CD14-positive monocyte (primary cell): ENCODE data around the gene AQP12B. TPM values are rescaled to one million over a fixed set of nuclear protein-coding genes. Genes with fewer than 3 reads are reported as not detected.

Experiments
- DNase-seq, 3 donors: peaks; one replicate each; pipeline ENCODE4 v3.0.0-alpha.2; 2011 to 2022
- H2AFZ ChIP-seq: 2 replicates; pipeline ENCODE4 v1.6.0; 2012; ENCODE audit warnings: mild to moderate bottlenecking, low read depth, low read length, inconsistent platforms; ENCODE audit not compliant: insufficient read depth, poor library complexity, severe bottlenecking
- H3K27ac ChIP-seq, 2 donors: 1 replicate in 1 of 2; 2 replicates in 1 of 2; pipeline ENCODE4 v1.5.1; 2012 to 2013; ENCODE audit warnings: low read length in 2 of 2, control low read depth in 1 of 2, inconsistent platforms in 1 of 2, low read depth in 1 of 2, mild to moderate bottlenecking in 1 of 2
- H3K27me3 ChIP-seq, 2 donors: one replicate each; pipeline versions ENCODE4 v1.6.0 to v1.6.1; 2011 to 2013; ENCODE audit warnings: low read length in 2 of 2; ENCODE audit not compliant: control insufficient read depth in 2 of 2, insufficient read depth in 2 of 2
- H3K36me3 ChIP-seq, 2 donors: replicated peaks in 1 of 2; 1 replicate in 1 of 2; 2 replicates in 1 of 2; pipeline versions ENCODE4 v1.5.1 to v1.6.1; 2012 to 2013; ENCODE audit warnings: low read length in 2 of 2, control low read depth in 1 of 2, inconsistent platforms in 1 of 2, mild to moderate bottlenecking in 1 of 2; ENCODE audit not compliant: insufficient read depth in 2 of 2, control insufficient read depth in 1 of 2
- H3K4me1 ChIP-seq, 2 donors: 1 replicate in 1 of 2; 2 replicates in 1 of 2; pipeline versions ENCODE4 v1.5.1 to v1.6.1; 2012 to 2013; ENCODE audit warnings: low read length in 2 of 2, control low read depth in 1 of 2, inconsistent platforms in 1 of 2, mild to moderate bottlenecking in 1 of 2, moderate library complexity in 1 of 2; ENCODE audit not compliant: insufficient read depth in 2 of 2, control insufficient read depth in 1 of 2
- H3K4me2 ChIP-seq: replicated peaks from 2 replicates; pipeline ENCODE3; 2012; ENCODE audit warnings: low read length, moderate library complexity, mild to moderate bottlenecking; ENCODE audit not compliant: poor library complexity, severe bottlenecking; ENCODE audit errors: extremely low read depth
- H3K4me3 ChIP-seq, 3 experiments: fragments of 200-600 bp in 1 of 3; sonication (generic) in 1 of 3; replicated peaks in 1 of 3; 1 replicate in 2 of 3; 2 replicates in 1 of 3; pipeline ENCODE4 v1.5.1; 2011 to 2013; ENCODE audit warnings: low read length in 3 of 3, mild to moderate bottlenecking in 3 of 3, control low read depth in 2 of 3, low read depth in 2 of 3, inconsistent platforms in 1 of 3, moderate library complexity in 1 of 3
- H3K79me2 ChIP-seq: 2 replicates; pipeline ENCODE4 v1.6.0; 2012; ENCODE audit warnings: mild to moderate bottlenecking, control low read depth, inconsistent platforms, low read length, moderate library complexity; ENCODE audit not compliant: insufficient read depth
- H3K9ac ChIP-seq: 2 replicates; pipeline ENCODE4 v1.6.0; 2017; ENCODE audit warnings: low read length, mild to moderate bottlenecking; ENCODE audit not compliant: insufficient read depth, poor library complexity, severe bottlenecking
- H3K9me3 ChIP-seq, 2 donors: replicated peaks in 1 of 2; 1 replicate in 1 of 2; 2 replicates in 1 of 2; pipeline versions ENCODE4 v1.5.1 to v1.6.1; 2012 to 2013; ENCODE audit warnings: low read length in 2 of 2, control low read depth in 1 of 2; ENCODE audit not compliant: control insufficient read depth in 1 of 2, insufficient read depth in 1 of 2
- H4K20me1 ChIP-seq: 2 replicates; pipeline ENCODE4 v1.6.0; 2012; ENCODE audit warnings: mild to moderate bottlenecking, low read length, control low read depth, moderate library complexity; ENCODE audit not compliant: insufficient read depth
- H3K27ac Mint-ChIP-seq, 7 donors: one replicate each; pipeline ENCODE4 v1.8.0; 2020; ENCODE audit warnings: mild to moderate bottlenecking in 7 of 7, mixed read lengths in 7 of 7, moderate library complexity in 6 of 7, inconsistent platforms in 2 of 7
- H3K27me3 Mint-ChIP-seq, 3 donors: one replicate each; pipeline ENCODE4 v1.8.0; 2021 to 2022; ENCODE audit warnings: low read depth in 3 of 3, mild to moderate bottlenecking in 3 of 3, mixed read lengths in 3 of 3, moderate library complexity in 3 of 3, inconsistent platforms in 1 of 3
- H3K36me3 Mint-ChIP-seq, 2 donors: one replicate each; pipeline ENCODE4 v1.8.0; 2020; ENCODE audit warnings: mixed read lengths in 2 of 2, inconsistent platforms in 1 of 2, mild to moderate bottlenecking in 1 of 2
- H3K4me1 Mint-ChIP-seq: one replicate; pipeline ENCODE4 v1.8.0; 2020; ENCODE audit warnings: mild to moderate bottlenecking, mixed read lengths
- H3K4me3 Mint-ChIP-seq, 2 donors: one replicate each; pipeline ENCODE4 v1.8.0; 2020; ENCODE audit warnings: mild to moderate bottlenecking in 2 of 2, mixed read lengths in 2 of 2, moderate library complexity in 1 of 2
- H3K9me3 Mint-ChIP-seq, 7 donors: one replicate each; pipeline ENCODE4 v1.8.0; 2020 to 2022; ENCODE audit warnings: mixed read lengths in 7 of 7, mild to moderate bottlenecking in 6 of 7, moderate library complexity in 6 of 7, inconsistent platforms in 2 of 7
- CTCF ChIP-seq: fragments of 200-600 bp; IDR thresholded peaks from one replicate; pipeline ENCODE4 v1.8.0; 2022; ENCODE audit warnings: antibody characterized with exemption, mild to moderate bottlenecking
- WGBS: methylation state at CpG from one replicate; pipeline ENCODE4 v1.1.5; 2013; ENCODE audit warnings: missing lambda C conversion rate; ENCODE audit not compliant: insufficient coverage; 5-methylcytosine and 5-hydroxymethylcytosine counted together
- intact Hi-C, 2 donors: fragments of 100-400 bp; cut with micrococcal nuclease; formaldehyde crosslinking; loops; one replicate each; pipeline versions ENCODE4 v1.15.0 to v1.15.1; 2023
- polyA plus RNA-seq, 3 donors: library from polyadenylated mRNA; depleted of rRNA in 1 of 3; unstranded in 2 of 3; stranded (reverse) in 1 of 3; fragments of 300-500 nt in 2 of 3; fragments of >200 nt in 1 of 3; fragmentation: Illumina TruSeq in 2 of 3; gene quantifications; 1 replicate in 2 of 3; 2 replicates in 1 of 3; pipeline ENCODE4 v1.2.3, GENCODE V29; 2012 to 2021

Gene AQP12B
- polyA plus RNA-seq, 3 donors, result not detected

GRCh38 chr2:240731178-240731545 lies 48.5 kb upstream of the AQP12B start:
- no peak overlapping the region for H3K4me3 Mint-ChIP-seq
- H3K27me3 Mint-ChIP-seq, result peaks cover 0 to 9% (median 6%) of the 10 kb centered on the region in 3 donors
- H3K4me1 Mint-ChIP-seq, result no peaks in the 10 kb centered on the region
- intact Hi-C loops, result loop anchor here in 1 of 2 donors (10.0 kb wide), 1 partner anchor 216 kb away; no protein-coding TSS in a partner anchor
- H3K27me3 ChIP-seq, result no peaks in the 10 kb centered on the region
- no peak overlapping the region for H3K9ac ChIP-seq
- H3K27ac ChIP-seq, result no peak overlapping the region
- H3K36me3 Mint-ChIP-seq, result no peaks in the 10 kb centered on the region
- DNase-seq, result no peak
- no peaks in the 10 kb centered on the region for H3K4me1 ChIP-seq
- H3K9me3 ChIP-seq, result no peaks in the 10 kb centered on the region
- no peak overlapping the region for H3K4me3 ChIP-seq
- no peak overlapping the region for H3K4me2 ChIP-seq
- H3K9me3 Mint-ChIP-seq, result peaks cover 0 to under 1% (median 0%) of the 10 kb centered on the region in 7 donors
- H4K20me1 ChIP-seq, result no peaks in the 10 kb centered on the region
- no peaks in the 10 kb centered on the region for H3K79me2 ChIP-seq
- no peak overlapping the region for H3K27ac Mint-ChIP-seq
- H3K36me3 ChIP-seq, result no peaks in the 10 kb centered on the region
- TF ChIP-seq CTCF, result no peak
- 78% methylated on average over 9 of the region's 9 CpGs for WGBS
- no peak overlapping the region for H2AFZ ChIP-seq

- WGBS, result 90% methylated on average over 9 of the region's 10 CpGs
- Mint-ChIP-seq H3K4me1 (no peaks in the 10 kb centered on the region), H3K4me3 (no peak overlapping the region), H3K27ac (no peak overlapping the region), H3K9me3 (peaks cover 0 to 2% (median 0%) of the 10 kb centered on the region in 7 donors), H3K27me3 (peaks cover 0 to 9% (median 6%) of the 10 kb centered on the region in 3 donors), H3K36me3 (no peaks in the 10 kb centered on the region)
- Histone ChIP-seq H3K27me3 (no peaks in the 10 kb centered on the region), H3K79me2 (no peaks in the 10 kb centered on the region), H3K4me1 (no peaks in the 10 kb centered on the region), H4K20me1 (no peaks in the 10 kb centered on the region), H3K9me3 (no peaks in the 10 kb centered on the region), H3K4me3 (no peak overlapping the region), H3K27ac (no peak overlapping the region), H3K36me3 (no peaks in the 10 kb centered on the region), H3K9ac (no peak overlapping the region), H2AFZ (no peak overlapping the region), H3K4me2 (no peak overlapping the region)
- intact Hi-C loops, result loop anchor here in 1 of 2 donors (10.0 kb wide), 1 partner anchor 216 kb away; no protein-coding TSS in a partner anchor
- TF ChIP-seq CTCF, result no peak
- no peak for DNase-seq
These were observed 48.0 kb upstream of the AQP12B start for GRCh38 chr2:240730501-240731177.
